CD14-positive monocyte (primary cell): ENCODE results near the gene MCRIP2. TPM values are rescaled to one million over a fixed set of nuclear protein-coding genes. Genes with fewer than 3 reads are reported as not detected.
A peak's percentile ranks its signal among the peaks of the same experiment; 100 is the strongest.

ENCODE experiments used
- DNase-seq, 3 donors: peaks; one replicate each; pipeline ENCODE4 v3.0.0-alpha.2; 2011 to 2022
- H2AFZ ChIP-seq: 2 replicates; pipeline ENCODE4 v1.6.0; 2012; ENCODE audit warnings: mild to moderate bottlenecking, low read depth, low read length, inconsistent platforms; ENCODE audit not compliant: insufficient read depth, poor library complexity, severe bottlenecking
- H3K27ac ChIP-seq, 2 donors: 1 replicate in 1 of 2; 2 replicates in 1 of 2; pipeline ENCODE4 v1.5.1; 2012 to 2013; ENCODE audit warnings: low read length in 2 of 2, control low read depth in 1 of 2, inconsistent platforms in 1 of 2, low read depth in 1 of 2, mild to moderate bottlenecking in 1 of 2
- H3K27me3 ChIP-seq, 2 donors: one replicate each; pipeline versions ENCODE4 v1.6.0 to v1.6.1; 2011 to 2013; ENCODE audit warnings: low read length in 2 of 2; ENCODE audit not compliant: control insufficient read depth in 2 of 2, insufficient read depth in 2 of 2
- H3K36me3 ChIP-seq, 2 donors: replicated peaks in 1 of 2; 1 replicate in 1 of 2; 2 replicates in 1 of 2; pipeline versions ENCODE4 v1.5.1 to v1.6.1; 2012 to 2013; ENCODE audit warnings: low read length in 2 of 2, control low read depth in 1 of 2, inconsistent platforms in 1 of 2, mild to moderate bottlenecking in 1 of 2; ENCODE audit not compliant: insufficient read depth in 2 of 2, control insufficient read depth in 1 of 2
- H3K4me1 ChIP-seq, 2 donors: 1 replicate in 1 of 2; 2 replicates in 1 of 2; pipeline versions ENCODE4 v1.5.1 to v1.6.1; 2012 to 2013; ENCODE audit warnings: low read length in 2 of 2, control low read depth in 1 of 2, inconsistent platforms in 1 of 2, mild to moderate bottlenecking in 1 of 2, moderate library complexity in 1 of 2; ENCODE audit not compliant: insufficient read depth in 2 of 2, control insufficient read depth in 1 of 2
- H3K4me2 ChIP-seq: replicated peaks from 2 replicates; pipeline ENCODE3; 2012; ENCODE audit warnings: low read length, moderate library complexity, mild to moderate bottlenecking; ENCODE audit not compliant: poor library complexity, severe bottlenecking; ENCODE audit errors: extremely low read depth
- H3K4me3 ChIP-seq, 3 experiments: fragments of 200-600 bp in 1 of 3; sonication (generic) in 1 of 3; replicated peaks in 1 of 3; 1 replicate in 2 of 3; 2 replicates in 1 of 3; pipeline ENCODE4 v1.5.1; 2011 to 2013; ENCODE audit warnings: low read length in 3 of 3, mild to moderate bottlenecking in 3 of 3, control low read depth in 2 of 3, low read depth in 2 of 3, inconsistent platforms in 1 of 3, moderate library complexity in 1 of 3
- H3K79me2 ChIP-seq: 2 replicates; pipeline ENCODE4 v1.6.0; 2012; ENCODE audit warnings: mild to moderate bottlenecking, control low read depth, inconsistent platforms, low read length, moderate library complexity; ENCODE audit not compliant: insufficient read depth
- H3K9ac ChIP-seq: 2 replicates; pipeline ENCODE4 v1.6.0; 2017; ENCODE audit warnings: low read length, mild to moderate bottlenecking; ENCODE audit not compliant: insufficient read depth, poor library complexity, severe bottlenecking
- H3K9me3 ChIP-seq, 2 donors: replicated peaks in 1 of 2; 1 replicate in 1 of 2; 2 replicates in 1 of 2; pipeline versions ENCODE4 v1.5.1 to v1.6.1; 2012 to 2013; ENCODE audit warnings: low read length in 2 of 2, control low read depth in 1 of 2; ENCODE audit not compliant: control insufficient read depth in 1 of 2, insufficient read depth in 1 of 2
- H4K20me1 ChIP-seq: 2 replicates; pipeline ENCODE4 v1.6.0; 2012; ENCODE audit warnings: mild to moderate bottlenecking, low read length, control low read depth, moderate library complexity; ENCODE audit not compliant: insufficient read depth
- H3K27ac Mint-ChIP-seq, 7 donors: one replicate each; pipeline ENCODE4 v1.8.0; 2020; ENCODE audit warnings: mild to moderate bottlenecking in 7 of 7, mixed read lengths in 7 of 7, moderate library complexity in 6 of 7, inconsistent platforms in 2 of 7
- H3K27me3 Mint-ChIP-seq, 3 donors: one replicate each; pipeline ENCODE4 v1.8.0; 2021 to 2022; ENCODE audit warnings: low read depth in 3 of 3, mild to moderate bottlenecking in 3 of 3, mixed read lengths in 3 of 3, moderate library complexity in 3 of 3, inconsistent platforms in 1 of 3
- H3K36me3 Mint-ChIP-seq, 2 donors: one replicate each; pipeline ENCODE4 v1.8.0; 2020; ENCODE audit warnings: mixed read lengths in 2 of 2, inconsistent platforms in 1 of 2, mild to moderate bottlenecking in 1 of 2
- H3K4me1 Mint-ChIP-seq: one replicate; pipeline ENCODE4 v1.8.0; 2020; ENCODE audit warnings: mild to moderate bottlenecking, mixed read lengths
- H3K4me3 Mint-ChIP-seq, 2 donors: one replicate each; pipeline ENCODE4 v1.8.0; 2020; ENCODE audit warnings: mild to moderate bottlenecking in 2 of 2, mixed read lengths in 2 of 2, moderate library complexity in 1 of 2
- H3K9me3 Mint-ChIP-seq, 7 donors: one replicate each; pipeline ENCODE4 v1.8.0; 2020 to 2022; ENCODE audit warnings: mixed read lengths in 7 of 7, mild to moderate bottlenecking in 6 of 7, moderate library complexity in 6 of 7, inconsistent platforms in 2 of 7
- WGBS: methylation state at CpG from one replicate; pipeline ENCODE4 v1.1.5; 2013; ENCODE audit warnings: missing lambda C conversion rate; ENCODE audit not compliant: insufficient coverage; 5-methylcytosine and 5-hydroxymethylcytosine counted together
- intact Hi-C, 2 donors: fragments of 100-400 bp; cut with micrococcal nuclease; formaldehyde crosslinking; loops; one replicate each; pipeline versions ENCODE4 v1.15.0 to v1.15.1; 2023
- polyA plus RNA-seq, 3 donors: library from polyadenylated mRNA; depleted of rRNA in 1 of 3; unstranded in 2 of 3; stranded (reverse) in 1 of 3; fragments of 300-500 nt in 2 of 3; fragments of >200 nt in 1 of 3; fragmentation: Illumina TruSeq in 2 of 3; gene quantifications; 1 replicate in 2 of 3; 2 replicates in 1 of 3; pipeline ENCODE4 v1.2.3, GENCODE V29; 2012 to 2021
- TF ChIP-seq, protein P1 (sequence below): fragments of 200-600 bp; IDR thresholded peaks from one replicate; pipeline ENCODE4 v1.8.0; 2022; ENCODE audit warnings: antibody characterized with exemption, mild to moderate bottlenecking

The MCRIP2 gene
- polyA plus RNA-seq, 3 donors, result 23.7 to 65.6 (median 42.1) TPM

DNA sequence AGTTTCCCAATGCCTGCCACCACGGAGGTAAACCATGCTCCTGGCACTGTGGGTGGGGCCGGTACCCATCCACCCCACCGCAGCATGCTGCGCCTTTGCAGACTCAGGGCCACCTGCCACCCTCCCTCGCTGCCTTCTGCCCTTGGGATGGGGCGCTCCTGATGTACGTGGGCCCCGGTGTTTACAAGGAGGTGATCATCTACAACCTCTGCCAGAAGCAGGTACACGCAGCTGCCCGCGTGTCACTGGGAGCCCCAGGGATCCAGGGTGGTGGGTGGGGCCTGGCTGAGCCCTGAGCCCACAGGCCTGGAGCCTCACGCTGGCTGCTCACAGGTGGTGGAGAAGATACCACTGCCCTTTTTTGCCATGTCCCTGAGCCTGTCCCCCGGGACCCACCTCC, 24.9 kb downstream of the MCRIP2 start:
- H3K79me2 ChIP-seq, result peaks cover 20% of the 10 kb centered on the region
- H3K27me3 ChIP-seq, result no peaks in the 10 kb centered on the region
- H3K4me1 Mint-ChIP-seq, result peaks cover 9% of the 10 kb centered on the region
- H3K36me3 Mint-ChIP-seq, result peaks cover 14 to 28% of the 10 kb centered on the region in 2 donors
- peaks cover 23 to 24% of the 10 kb centered on the region in 2 donors for H3K36me3 ChIP-seq
- TF ChIP-seq, protein P1, sequence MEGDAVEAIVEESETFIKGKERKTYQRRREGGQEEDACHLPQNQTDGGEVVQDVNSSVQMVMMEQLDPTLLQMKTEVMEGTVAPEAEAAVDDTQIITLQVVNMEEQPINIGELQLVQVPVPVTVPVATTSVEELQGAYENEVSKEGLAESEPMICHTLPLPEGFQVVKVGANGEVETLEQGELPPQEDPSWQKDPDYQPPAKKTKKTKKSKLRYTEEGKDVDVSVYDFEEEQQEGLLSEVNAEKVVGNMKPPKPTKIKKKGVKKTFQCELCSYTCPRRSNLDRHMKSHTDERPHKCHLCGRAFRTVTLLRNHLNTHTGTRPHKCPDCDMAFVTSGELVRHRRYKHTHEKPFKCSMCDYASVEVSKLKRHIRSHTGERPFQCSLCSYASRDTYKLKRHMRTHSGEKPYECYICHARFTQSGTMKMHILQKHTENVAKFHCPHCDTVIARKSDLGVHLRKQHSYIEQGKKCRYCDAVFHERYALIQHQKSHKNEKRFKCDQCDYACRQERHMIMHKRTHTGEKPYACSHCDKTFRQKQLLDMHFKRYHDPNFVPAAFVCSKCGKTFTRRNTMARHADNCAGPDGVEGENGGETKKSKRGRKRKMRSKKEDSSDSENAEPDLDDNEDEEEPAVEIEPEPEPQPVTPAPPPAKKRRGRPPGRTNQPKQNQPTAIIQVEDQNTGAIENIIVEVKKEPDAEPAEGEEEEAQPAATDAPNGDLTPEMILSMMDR, result no peak
- no peak overlapping the region for H3K4me2 ChIP-seq
- H4K20me1 ChIP-seq, result peaks cover 28% of the 10 kb centered on the region
- intact Hi-C loops, result no loop called here
- H3K9me3 ChIP-seq, result no peaks in the 10 kb centered on the region
- H3K27ac ChIP-seq, result no peak overlapping the region
- no peaks in the 10 kb centered on the region for H3K9me3 Mint-ChIP-seq
- DNase-seq, result no peak
- 97% methylated on average over 9 of the region's 13 CpGs for whole genome bisulfite sequencing
- H3K27ac Mint-ChIP-seq, result no peak overlapping the region
- no peak overlapping the region for H3K4me3 Mint-ChIP-seq
- H2AFZ ChIP-seq, result no peak overlapping the region
- H3K4me3 ChIP-seq, result no peak overlapping the region
- H3K9ac ChIP-seq, result no peak overlapping the region
- H3K27me3 Mint-ChIP-seq, result peaks cover 0 to 2% (median 2%) of the 10 kb centered on the region in 3 donors
- H3K4me1 ChIP-seq, result peaks cover 17 to 21% of the 10 kb centered on the region in 2 donors

DNA sequence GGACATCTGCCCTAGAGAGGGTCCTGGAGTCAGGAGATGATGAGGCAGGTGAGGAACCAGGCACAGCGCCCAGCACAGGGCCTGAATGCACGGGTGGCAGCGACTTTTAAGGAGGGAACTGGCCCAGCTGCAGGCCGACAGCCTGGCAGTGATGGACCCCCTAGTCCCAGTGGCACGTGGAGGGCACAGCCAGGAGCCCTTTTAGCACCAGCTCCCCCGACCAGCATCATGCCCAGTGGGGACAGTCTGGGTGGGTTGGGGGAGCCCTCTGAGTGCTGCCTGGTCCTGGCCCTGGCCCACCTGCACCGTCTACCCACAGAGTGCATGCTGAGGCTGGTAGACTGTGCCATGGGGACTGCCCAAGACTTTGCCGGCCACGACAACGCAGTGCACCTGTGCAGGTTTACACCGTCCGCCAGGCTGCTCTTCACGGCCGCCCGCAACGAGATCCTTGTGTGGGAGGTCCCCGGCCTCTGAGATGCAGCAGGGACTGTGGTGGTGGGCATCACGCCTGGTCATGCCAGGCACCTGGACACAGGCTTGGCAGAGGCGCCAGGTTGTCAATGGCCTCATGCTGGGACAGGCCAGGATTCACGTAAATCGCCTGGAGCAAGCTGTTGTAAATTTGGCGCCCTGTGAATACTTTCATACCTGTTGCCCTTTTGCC, 25.6 kb downstream of the MCRIP2 start:
- Histone ChIP-seq H3K9me3 (no peaks in the 10 kb centered on the region), H3K79me2 (peaks cover 20% of the 10 kb centered on the region), H3K4me3 (peak overlapping the region in 1 of 3 experiments; percentile 87), H3K27me3 (no peaks in the 10 kb centered on the region), H3K4me1 (peaks cover 17 to 21% of the 10 kb centered on the region in 2 donors), H3K27ac (peak overlapping the region; percentile 8 to 68), H2AFZ (peak overlapping the region; percentile 74), H3K9ac (no peak overlapping the region), H4K20me1 (peaks cover 30% of the 10 kb centered on the region), H3K4me2 (peak overlapping the region; percentile 96), H3K36me3 (peaks cover 30 to 31% of the 10 kb centered on the region in 2 donors)
- TF ChIP-seq, protein P1, result no peak
- Mint-ChIP-seq H3K9me3 (no peaks in the 10 kb centered on the region), H3K4me3 (peak overlapping the region; percentile 53 to 78), H3K27me3 (peaks cover 0 to 2% (median 2%) of the 10 kb centered on the region in 3 donors), H3K36me3 (peaks cover 19 to 34% of the 10 kb centered on the region in 2 donors), H3K27ac (peak overlapping the region in 5 of 7 donors; percentile 51 to 78 (median 66)), H3K4me1 (peaks cover 9% of the 10 kb centered on the region)
- no peak for DNase-seq
- WGBS, result 90% methylated on average over 21 of the region's 22 CpGs
- intact Hi-C loops, result no loop called here
